Measurements from ENCODE around the gene GJD3. TPM values are rescaled to one million over a fixed set of nuclear protein-coding genes. Genes with fewer than 3 reads are reported as not detected.

The GJD3 gene
- total RNA-seq, 3 donors from 2014 or later (not counting 1 experiment from before 2014, with no cell fraction given): not detected

DNA sequence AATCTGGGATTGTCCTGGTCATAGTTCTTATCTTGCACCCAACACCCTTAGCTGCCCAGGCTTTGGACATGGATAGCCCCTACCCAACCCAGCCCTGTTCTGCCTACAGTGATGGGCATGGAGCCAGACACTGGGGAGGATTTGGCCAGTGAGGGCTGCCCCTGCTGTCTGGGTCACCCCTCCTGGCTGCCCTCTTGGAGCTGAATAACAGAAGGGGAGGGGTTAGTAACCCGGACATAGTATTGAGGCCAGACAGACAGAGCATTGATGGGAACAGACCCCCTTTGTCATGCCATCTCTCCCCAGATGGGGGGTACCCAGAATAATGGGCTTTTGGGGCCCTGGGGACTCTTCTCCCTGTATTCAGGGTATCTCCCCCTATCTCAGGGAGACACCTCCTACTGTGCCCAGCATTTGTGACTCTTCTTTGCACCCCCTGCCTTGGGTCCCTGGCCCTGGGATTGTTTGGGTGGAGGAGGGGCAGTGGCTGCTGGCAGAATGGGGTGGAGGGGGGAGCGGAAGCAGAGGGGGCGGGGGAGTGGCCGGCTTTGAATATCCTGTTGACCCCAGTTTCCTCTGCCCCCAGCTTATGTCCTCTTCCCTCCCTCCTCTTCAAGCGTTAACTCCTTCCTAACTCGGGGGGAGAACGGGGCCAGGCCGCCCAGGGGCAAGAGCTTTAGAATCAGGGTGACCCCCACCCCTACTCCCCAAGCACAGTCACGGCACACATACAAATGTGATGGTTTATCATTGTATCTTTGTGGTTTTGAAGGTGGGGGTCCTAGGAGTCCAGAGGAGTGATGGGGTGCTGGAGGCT lies 17.0 kb downstream of the GJD3 start:
- ATAC-seq: peak; percentile 21 to 27 (median 26)
- intact Hi-C loops (cut with micrococcal nuclease): no loop called here
- H3K4me1 ChIP-seq (ENCODE audit: control insufficient read depth, insufficient read depth, low read length): peaks cover 90% of the 10 kb centered on the region
- Mint-ChIP-seq H3K27me3 (ENCODE audit: low read depth in 2 of 2) (no peaks in the 10 kb centered on the region), H3K27ac (peak overlapping the region; percentile 89 to 97), H3K4me1 (peaks cover 61 to 92% of the 10 kb centered on the region in 2 donors), H3K36me3 (no peaks in the 10 kb centered on the region), H3K4me3 (peak overlapping the region; percentile 80), H3K9me3 (no peaks in the 10 kb centered on the region)
- H3K9me3 ChIP-seq (ENCODE audit: control insufficient read depth, insufficient read depth, low read length): no peaks in the 10 kb centered on the region
- H3K27ac ChIP-seq (ENCODE audit: low read length): peak overlapping the region; percentile 59
- TF ChIP-seq, protein P1, sequence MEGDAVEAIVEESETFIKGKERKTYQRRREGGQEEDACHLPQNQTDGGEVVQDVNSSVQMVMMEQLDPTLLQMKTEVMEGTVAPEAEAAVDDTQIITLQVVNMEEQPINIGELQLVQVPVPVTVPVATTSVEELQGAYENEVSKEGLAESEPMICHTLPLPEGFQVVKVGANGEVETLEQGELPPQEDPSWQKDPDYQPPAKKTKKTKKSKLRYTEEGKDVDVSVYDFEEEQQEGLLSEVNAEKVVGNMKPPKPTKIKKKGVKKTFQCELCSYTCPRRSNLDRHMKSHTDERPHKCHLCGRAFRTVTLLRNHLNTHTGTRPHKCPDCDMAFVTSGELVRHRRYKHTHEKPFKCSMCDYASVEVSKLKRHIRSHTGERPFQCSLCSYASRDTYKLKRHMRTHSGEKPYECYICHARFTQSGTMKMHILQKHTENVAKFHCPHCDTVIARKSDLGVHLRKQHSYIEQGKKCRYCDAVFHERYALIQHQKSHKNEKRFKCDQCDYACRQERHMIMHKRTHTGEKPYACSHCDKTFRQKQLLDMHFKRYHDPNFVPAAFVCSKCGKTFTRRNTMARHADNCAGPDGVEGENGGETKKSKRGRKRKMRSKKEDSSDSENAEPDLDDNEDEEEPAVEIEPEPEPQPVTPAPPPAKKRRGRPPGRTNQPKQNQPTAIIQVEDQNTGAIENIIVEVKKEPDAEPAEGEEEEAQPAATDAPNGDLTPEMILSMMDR (IDR thresholded peaks at IDR 0.05): no peak
- H3K36me3 ChIP-seq (ENCODE audit: control insufficient read depth, insufficient read depth, low read length): peaks cover 38% of the 10 kb centered on the region
- no peak overlapping the region for H3K4me3 ChIP-seq (ENCODE audit: low read length)
- no peaks in the 10 kb centered on the region for H3K27me3 ChIP-seq (ENCODE audit: control insufficient read depth, insufficient read depth, low read length)
- peak in 1 of 2 donors; percentile 32 for DNase-seq
- 8% methylated on average over 2 of the region's 9 CpGs for WGBS (ENCODE audit: insufficient coverage)

DNA sequence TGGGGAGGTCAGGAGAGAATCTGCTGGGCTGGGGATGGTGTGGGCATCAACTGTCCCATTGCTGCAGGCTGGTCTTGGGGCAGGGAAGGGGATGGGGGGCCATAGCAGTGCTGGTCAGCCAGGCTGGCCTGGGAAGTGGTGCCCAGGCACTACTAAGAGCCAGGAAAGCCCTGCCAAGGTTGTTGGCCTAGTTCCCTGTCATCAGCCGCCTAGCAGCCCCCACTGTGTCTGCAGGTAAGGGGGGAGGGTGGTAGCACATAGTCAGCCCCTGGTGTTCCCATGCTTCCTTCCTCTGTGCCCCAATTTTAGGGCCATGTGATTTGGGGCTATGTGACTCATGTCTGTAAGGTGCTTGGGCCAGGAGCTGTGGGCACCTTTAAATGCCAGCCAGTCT lies 17.8 kb downstream of the GJD3 start:
- TF ChIP-seq, protein P1 (IDR thresholded peaks at IDR 0.05): no peak
- peak overlapping the region; percentile 89 to 97 for H3K27ac Mint-ChIP-seq
- peak overlapping the region; percentile 69 for H3K4me3 Mint-ChIP-seq
- Histone ChIP-seq H3K4me1 (ENCODE audit: control insufficient read depth, insufficient read depth, low read length) (peaks cover 91% of the 10 kb centered on the region), H3K9me3 (ENCODE audit: control insufficient read depth, insufficient read depth, low read length) (no peaks in the 10 kb centered on the region), H3K36me3 (ENCODE audit: control insufficient read depth, insufficient read depth, low read length) (peaks cover 30% of the 10 kb centered on the region), H3K27ac (ENCODE audit: low read length) (peak overlapping the region; percentile 59), H3K27me3 (ENCODE audit: control insufficient read depth, insufficient read depth, low read length) (no peaks in the 10 kb centered on the region), H3K4me3 (ENCODE audit: low read length) (no peak overlapping the region)
- H3K4me1 Mint-ChIP-seq: peaks cover 58 to 89% of the 10 kb centered on the region in 2 donors
- H3K9me3 Mint-ChIP-seq: no peaks in the 10 kb centered on the region
- no peaks in the 10 kb centered on the region for H3K36me3 Mint-ChIP-seq
- no peaks in the 10 kb centered on the region for H3K27me3 Mint-ChIP-seq (ENCODE audit: low read depth in 2 of 2)
- intact Hi-C loops (cut with micrococcal nuclease): no loop called here
- WGBS (ENCODE audit: insufficient coverage): 53% methylated on average over 1 of the region's 1 CpG
- ATAC-seq (peak in 1 of 3 donors; percentile 4), DNase-seq (peak in 1 of 2 donors; percentile 49)

DNA sequence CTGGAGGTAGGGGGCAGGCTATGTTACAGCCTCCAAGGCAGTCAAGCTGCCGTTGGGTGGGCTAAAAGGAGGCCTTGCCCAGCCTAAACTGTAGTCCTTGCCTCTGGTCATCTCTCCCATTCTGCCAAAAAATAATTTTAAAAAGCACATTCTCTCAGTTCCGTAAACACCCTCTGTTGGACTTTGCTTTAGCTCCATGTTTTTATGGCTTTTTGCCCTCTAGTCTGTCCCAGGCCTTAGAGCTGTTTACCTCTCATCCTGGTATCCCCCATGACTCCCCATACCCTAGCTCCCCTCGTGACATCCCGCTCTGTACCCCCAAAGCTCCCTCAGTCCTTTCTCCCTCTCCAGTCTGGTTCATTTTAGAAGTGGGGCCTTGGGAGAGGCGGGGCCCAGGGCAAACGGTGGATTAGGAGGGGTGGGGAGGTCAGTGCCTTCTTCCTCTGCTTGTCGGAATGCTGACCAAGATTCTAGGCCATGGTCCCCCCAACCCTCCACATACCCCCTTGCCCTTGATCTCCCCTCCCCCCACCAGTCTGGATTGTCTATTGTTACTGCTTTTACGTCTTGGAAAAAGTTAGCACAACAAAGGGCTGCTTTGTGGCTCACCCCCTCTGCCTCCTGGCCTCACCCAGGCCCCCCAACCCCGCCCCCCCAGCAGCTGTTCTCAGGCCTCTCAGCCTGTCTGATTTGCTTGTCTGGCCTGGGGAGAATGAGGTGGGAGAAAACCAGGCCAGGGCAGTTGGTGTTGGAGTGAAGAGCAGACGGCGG lies 18.4 kb downstream of the GJD3 start:
- Mint-ChIP-seq H3K4me1 (peaks cover 59 to 85% of the 10 kb centered on the region in 2 donors), H3K27ac (peak overlapping the region; percentile 89 to 97)
- no peak for DNase-seq

More for the DNA sequence above, 18.4 kb downstream of the GJD3 start:
- Histone ChIP-seq H3K4me1 (ENCODE audit: control insufficient read depth, insufficient read depth, low read length) (peaks cover 95% of the 10 kb centered on the region), H3K36me3 (ENCODE audit: control insufficient read depth, insufficient read depth, low read length) (peaks cover 26% of the 10 kb centered on the region), H3K27ac (ENCODE audit: low read length) (peak overlapping the region; percentile 79), H3K27me3 (ENCODE audit: control insufficient read depth, insufficient read depth, low read length) (no peaks in the 10 kb centered on the region), H3K9me3 (ENCODE audit: control insufficient read depth, insufficient read depth, low read length) (no peaks in the 10 kb centered on the region), H3K4me3 (ENCODE audit: low read length) (no peak overlapping the region)
- no peaks in the 10 kb centered on the region for H3K27me3 Mint-ChIP-seq (ENCODE audit: low read depth in 2 of 2)
- WGBS (ENCODE audit: insufficient coverage): 78% methylated on average over 7 of the region's 11 CpGs
- TF ChIP-seq, protein P1 (IDR thresholded peaks at IDR 0.05): no peak
- H3K4me3 Mint-ChIP-seq: peak overlapping the region; percentile 78
- H3K9me3 Mint-ChIP-seq: no peaks in the 10 kb centered on the region
- intact Hi-C loops (cut with micrococcal nuclease): no loop called here
- no peaks in the 10 kb centered on the region for H3K36me3 Mint-ChIP-seq
- ATAC-seq: no peak

Measured in natural killer cell (primary cell).